HEK293 (cell line): ENCODE data around the gene NEGR1.

ENCODE experiments used
- CTCF ChIA-PET: fragments of 350-600 bp; formaldehyde crosslinking; extraction: SDS; loops from one replicate; lab custom pipeline; 2021; ENCODE audit warnings: antibody characterized with exemption; lab: Yijun Ruan, JAX
- POLR2A ChIA-PET: fragments of 300-600 bp; formaldehyde crosslinking; extraction: SDS; loops from one replicate; lab custom pipeline; 2020; ENCODE audit warnings: antibody characterized with exemption, inconsistent platforms; lab: Yijun Ruan, JAX
- H3K27ac ChIP-seq: fragments of 200-500 bp; sonication (Bioruptor generic); 2 replicates; pipeline ENCODE4 v1.5.1; 2014; ENCODE audit warnings: low read depth, low read length, control low read depth, inconsistent platforms; ENCODE audit errors: extremely low read depth
- H3K36me3 ChIP-seq, 2 experiments: fragments of 200-500 bp in 1 of 2; sonication (Bioruptor generic) in 1 of 2; 1 replicate in 1 of 2; 2 replicates in 1 of 2; pipeline ENCODE4 v1.5.1; 2014 to 2017; ENCODE audit warnings: inconsistent platforms in 2 of 2, low read length in 2 of 2; ENCODE audit not compliant: control insufficient read depth in 2 of 2, insufficient read depth in 1 of 2
- H3K4me1 ChIP-seq: fragments of 200-500 bp; sonication (Bioruptor generic); 2 replicates; pipeline ENCODE4 v1.5.1; 2014; ENCODE audit warnings: mild to moderate bottlenecking, low read length, inconsistent platforms; ENCODE audit not compliant: control insufficient read depth, insufficient read depth
- H3K4me3 ChIP-seq: 2 replicates; pipeline ENCODE4 v1.5.1; 2011; ENCODE audit warnings: low read depth, mild to moderate bottlenecking, control low read depth, low read length, moderate library complexity
- H3K9me3 ChIP-seq: fragments of 200-500 bp; sonication (Bioruptor generic); 2 replicates; pipeline ENCODE4 v1.5.1; 2014; ENCODE audit warnings: low read depth, low read length, inconsistent platforms; ENCODE audit not compliant: control insufficient read depth, insufficient read depth
- BCL11B ChIP-seq: fragments of 450-650 bp; formaldehyde crosslinking; IDR thresholded peaks from 2 replicates; pipeline ENCODE4 v1.5.1; 2016; ENCODE audit warnings: low read depth, missing biosample characterization, missing genetic modification characterization
- FEZF1 ChIP-seq: fragments of 450-650 bp; formaldehyde crosslinking; IDR thresholded peaks from 2 replicates; pipeline ENCODE4 v1.5.1; 2016; ENCODE audit warnings: missing biosample characterization, missing genetic modification characterization
- GFI1B ChIP-seq: fragments of 450-650 bp; formaldehyde crosslinking; IDR thresholded peaks from 2 replicates; pipeline ENCODE4 v1.5.1; 2016; ENCODE audit warnings: missing biosample characterization, missing genetic modification characterization
- HOXD13 ChIP-seq: sonication (generic); formaldehyde crosslinking; IDR thresholded peaks from 2 replicates; pipeline ENCODE4 v1.8.0; 2022; ENCODE audit warnings: missing genetic modification reagents, borderline replicate concordance
- KLF9 ChIP-seq: fragments of 450-650 bp; formaldehyde crosslinking; IDR thresholded peaks from 2 replicates; pipeline ENCODE4 v1.5.1; 2016; ENCODE audit warnings: missing biosample characterization, missing genetic modification characterization, low read depth
- PATZ1 ChIP-seq: fragments of 450-650 bp; formaldehyde crosslinking; IDR thresholded peaks from 2 replicates; pipeline ENCODE4 v1.5.1; 2016; ENCODE audit warnings: missing biosample characterization, missing genetic modification characterization
- PRDM1 ChIP-seq: fragments of 450-650 bp; formaldehyde crosslinking; IDR thresholded peaks from 2 replicates; pipeline ENCODE4; 2016; ENCODE audit warnings: missing biosample characterization, missing genetic modification characterization
- SETDB1 ChIP-seq: IDR thresholded peaks from one replicate; pipeline ENCODE4 v1.6.1; 2017; ENCODE audit warnings: mild to moderate bottlenecking, low read length, moderate library complexity, mixed read lengths; ENCODE audit not compliant: insufficient read length
- SP3 ChIP-seq: fragments of 450-650 bp; formaldehyde crosslinking; IDR thresholded peaks from 2 replicates; pipeline ENCODE4 v1.5.1; 2016; ENCODE audit warnings: missing biosample characterization, missing genetic modification characterization
- TRIM28 ChIP-seq: IDR thresholded peaks from 2 replicates; pipeline ENCODE4 v1.6.1; 2011; ENCODE audit warnings: low read length, control low read depth, borderline replicate concordance
- ZBTB1 ChIP-seq: fragments of 450-650 bp; formaldehyde crosslinking; IDR thresholded peaks from 2 replicates; pipeline ENCODE4 v1.5.1; 2016; ENCODE audit warnings: missing biosample characterization, missing genetic modification characterization
- ZFP41 ChIP-seq: fragments of 450-650 bp; formaldehyde crosslinking; IDR thresholded peaks from 2 replicates; pipeline ENCODE4 v1.5.1; 2016; ENCODE audit warnings: missing biosample characterization, missing genetic modification characterization, borderline replicate concordance
- ZFP69B ChIP-seq: fragments of 450-650 bp; formaldehyde crosslinking; IDR thresholded peaks from 2 replicates; pipeline ENCODE4 v1.5.1; 2016; ENCODE audit warnings: missing biosample characterization, missing genetic modification characterization
- ZNF146 ChIP-seq: fragments of 450-650 bp; formaldehyde crosslinking; IDR thresholded peaks from 2 replicates; pipeline ENCODE4 v1.5.1; 2016; ENCODE audit warnings: missing biosample characterization, missing genetic modification characterization
- ZNF223 ChIP-seq: fragments of 450-650 bp; formaldehyde crosslinking; IDR thresholded peaks from 2 replicates; pipeline ENCODE4 v1.5.1; 2016; ENCODE audit warnings: missing biosample characterization, missing genetic modification characterization
- ZNF23 ChIP-seq: fragments of 450-650 bp; formaldehyde crosslinking; IDR thresholded peaks from 2 replicates; pipeline ENCODE4 v1.5.1; 2016; ENCODE audit warnings: missing biosample characterization, missing genetic modification characterization, borderline replicate concordance
- ZNF239 ChIP-seq: fragments of 450-650 bp; formaldehyde crosslinking; IDR thresholded peaks from 2 replicates; pipeline ENCODE4 v1.5.1; 2016; ENCODE audit warnings: missing biosample characterization, missing genetic modification characterization
- ZNF335 ChIP-seq: fragments of 450-650 bp; formaldehyde crosslinking; conservative IDR thresholded peaks from 2 replicates; pipeline ENCODE4 v1.5.1; 2016; ENCODE audit warnings: missing biosample characterization, missing genetic modification characterization
- ZNF521 ChIP-seq: fragments of 450-650 bp; formaldehyde crosslinking; IDR thresholded peaks from 2 replicates; pipeline ENCODE4 v1.5.1; 2017; ENCODE audit warnings: missing biosample characterization, mild to moderate bottlenecking, missing genetic modification characterization
- ZNF544 ChIP-seq: fragments of 450-650 bp; formaldehyde crosslinking; IDR thresholded peaks from 2 replicates; pipeline ENCODE4 v1.5.0; 2017; ENCODE audit warnings: missing biosample characterization, missing genetic modification characterization
- ZNF555 ChIP-seq: fragments of 450-650 bp; formaldehyde crosslinking; conservative IDR thresholded peaks from 2 replicates; pipeline ENCODE4 v1.5.1; 2017; ENCODE audit warnings: missing biosample characterization, mild to moderate bottlenecking, missing genetic modification characterization, inconsistent platforms
- ZNF792 ChIP-seq: fragments of 450-650 bp; formaldehyde crosslinking; IDR thresholded peaks from 2 replicates; pipeline ENCODE4 v1.5.1; 2016; ENCODE audit warnings: missing biosample characterization, missing genetic modification characterization
- TF ChIP-seq, protein P1 (sequence below): fragments of 450-650 bp; formaldehyde crosslinking; IDR thresholded peaks from 2 replicates; pipeline ENCODE4 v1.5.1; 2016; ENCODE audit warnings: missing biosample characterization, missing genetic modification characterization
- TF ChIP-seq, protein P2 (sequence below): fragments of 450-650 bp; formaldehyde crosslinking; IDR thresholded peaks from 2 replicates; pipeline ENCODE4 v1.5.1; 2017; ENCODE audit warnings: missing biosample characterization, mild to moderate bottlenecking, missing genetic modification characterization, moderate library complexity

NEGR1 gene

GRCh38 chr1:71835442-71835813 is 446.9 kb downstream of the NEGR1 start:
- Histone ChIP-seq H3K36me3 (no peaks in the 10 kb centered on the region), H3K9me3 (no peaks in the 10 kb centered on the region), H3K27ac (no peak overlapping the region), H3K4me3 (no peak overlapping the region)
- CTCF ChIA-PET = no interaction called here
- POLR2A ChIA-PET = no interaction called here
- no peak for TF ChIP-seq TRIM28
- no peak for TF ChIP-seq ZNF335
- TF ChIP-seq ZNF239 = no peak
- TF ChIP-seq, protein P1, sequence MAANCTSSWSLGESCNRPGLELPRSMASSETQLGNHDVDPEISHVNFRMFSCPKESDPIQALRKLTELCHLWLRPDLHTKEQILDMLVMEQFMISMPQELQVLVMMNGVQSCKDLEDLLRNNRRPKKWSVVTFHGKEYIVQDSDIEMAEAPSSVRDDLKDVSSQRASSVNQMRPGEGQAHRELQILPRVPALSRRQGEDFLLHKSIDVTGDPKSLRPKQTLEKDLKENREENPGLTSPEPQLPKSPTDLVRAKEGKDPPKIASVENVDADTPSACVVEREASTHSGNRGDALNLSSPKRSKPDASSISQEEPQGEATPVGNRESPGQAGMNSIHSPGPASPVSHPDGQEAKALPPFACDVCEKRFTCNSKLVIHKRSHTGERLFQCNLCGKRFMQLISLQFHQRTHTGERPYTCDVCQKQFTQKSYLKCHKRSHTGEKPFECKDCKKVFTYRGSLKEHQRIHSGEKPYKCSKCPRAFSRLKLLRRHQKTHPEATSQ (tag by site-specific recombination) = no peak
- TF ChIP-seq PATZ1 = no peak
- TF ChIP-seq ZNF146 (tag by site-specific recombination) = no peak
- TF ChIP-seq ZNF544 (tag by site-specific recombination) = no peak
- no peak for TF ChIP-seq HOXD13 (CRISPR knock-in tag)
- TF ChIP-seq ZNF792 (tag by site-specific recombination) = no peak
- TF ChIP-seq ZNF521 (tag by site-specific recombination) = no peak
- TF ChIP-seq ZFP41 = no peak
- no peak for TF ChIP-seq ZNF555 (tag by site-specific recombination)
- TF ChIP-seq FEZF1 = no peak
- no peak for TF ChIP-seq GFI1B (tag by site-specific recombination)
- TF ChIP-seq SP3 (tag by site-specific recombination) = no peak
- TF ChIP-seq PRDM1 (tag by site-specific recombination) = no peak
- no peak for TF ChIP-seq ZNF223 (tag by site-specific recombination)
- TF ChIP-seq, protein P2, sequence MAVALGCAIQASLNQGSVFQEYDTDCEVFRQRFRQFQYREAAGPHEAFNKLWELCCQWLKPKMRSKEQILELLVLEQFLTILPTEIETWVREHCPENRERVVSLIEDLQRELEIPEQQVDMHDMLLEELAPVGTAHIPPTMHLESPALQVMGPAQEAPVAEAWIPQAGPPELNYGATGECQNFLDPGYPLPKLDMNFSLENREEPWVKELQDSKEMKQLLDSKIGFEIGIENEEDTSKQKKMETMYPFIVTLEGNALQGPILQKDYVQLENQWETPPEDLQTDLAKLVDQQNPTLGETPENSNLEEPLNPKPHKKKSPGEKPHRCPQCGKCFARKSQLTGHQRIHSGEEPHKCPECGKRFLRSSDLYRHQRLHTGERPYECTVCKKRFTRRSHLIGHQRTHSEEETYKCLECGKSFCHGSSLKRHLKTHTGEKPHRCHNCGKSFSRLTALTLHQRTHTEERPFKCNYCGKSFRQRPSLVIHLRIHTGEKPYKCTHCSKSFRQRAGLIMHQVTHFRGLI = no peak
- TF ChIP-seq, all 188 proteins: peak for 0
- no peaks in the 10 kb centered on the region for H3K4me1 ChIP-seq

DNA sequence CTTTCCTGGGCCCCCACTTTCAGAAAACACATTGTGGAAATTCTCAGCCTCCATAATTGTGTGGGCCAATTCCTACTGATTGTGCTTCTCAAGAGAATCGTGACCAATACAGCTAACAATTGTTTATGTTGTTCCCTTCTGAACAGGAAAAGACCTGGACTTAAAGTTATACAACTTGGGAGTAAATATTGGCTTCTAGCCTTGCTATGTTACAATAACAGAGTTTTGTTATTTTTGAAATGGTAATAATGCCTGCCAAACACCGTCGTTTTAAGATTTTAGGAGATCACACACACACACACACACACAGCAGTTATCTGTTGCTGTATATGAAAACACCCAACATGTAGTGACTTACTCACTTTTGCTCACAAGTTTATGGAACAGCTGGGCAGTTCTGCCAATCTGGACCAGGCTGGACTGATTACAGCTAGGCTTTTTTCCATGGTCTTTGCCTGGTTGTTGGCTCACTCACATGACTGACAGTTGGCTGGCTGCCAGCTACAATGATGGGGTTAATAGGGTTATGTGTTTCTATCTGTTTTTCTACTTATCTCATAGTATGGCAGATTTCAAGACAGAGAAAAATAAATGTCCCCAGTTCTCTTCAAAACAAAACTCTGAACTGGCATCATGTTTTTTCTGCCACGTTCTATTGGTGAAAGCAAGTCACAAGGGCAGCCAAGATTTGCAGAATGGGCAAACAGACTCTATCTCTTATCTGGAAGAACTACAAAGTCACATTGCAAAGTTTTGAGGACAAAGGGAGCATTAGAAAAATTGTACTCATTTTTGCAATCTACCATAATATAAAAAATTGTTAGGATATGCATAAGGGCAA is 447.5 kb downstream of the NEGR1 start:
- Histone ChIP-seq H3K4me1 (no peaks in the 10 kb centered on the region), H3K9me3 (no peaks in the 10 kb centered on the region), H3K36me3 (no peaks in the 10 kb centered on the region), H3K27ac (no peak overlapping the region), H3K4me3 (no peak overlapping the region)
- TF ChIP-seq BCL11B (tag by site-specific recombination) = no peak
- TF ChIP-seq ZBTB1 (tag by site-specific recombination) = no peak
- TF ChIP-seq, protein P1 (tag by site-specific recombination) = no peak
- TF ChIP-seq ZFP69B (tag by site-specific recombination) = no peak
- TF ChIP-seq SETDB1 = no peak
- TF ChIP-seq SP3 (tag by site-specific recombination) = no peak
- TF ChIP-seq KLF9 = no peak
- no peak for TF ChIP-seq ZNF23
- no peak for TF ChIP-seq ZNF792 (tag by site-specific recombination)
- ChIA-PET CTCF (no interaction called here), POLR2A (no interaction called here)
